H9 (cell line): Measurements from ENCODE around the gene CREB3L2. TPM values are rescaled to one million over a fixed set of nuclear protein-coding genes. Genes with fewer than 3 reads are reported as not detected.

Experiments
- DNase-seq: peaks from one replicate; pipeline ENCODE4 v3.0.0-alpha.2; 2017
- H2AFZ ChIP-seq: one replicate; pipeline ENCODE4 v1.6.1; 2013; ENCODE audit warnings: mild to moderate bottlenecking, low read length, control low read depth, moderate library complexity
- H2AK5ac ChIP-seq: 2 replicates; pipeline ENCODE4 v1.6.1; 2013; ENCODE audit warnings: low read length, control low read depth, mixed read lengths; ENCODE audit not compliant: insufficient read length
- H2BK120ac ChIP-seq: one replicate; pipeline ENCODE4 v1.6.1; 2013; ENCODE audit warnings: low read depth, mild to moderate bottlenecking, low read length, control low read depth, inconsistent platforms; ENCODE audit not compliant: poor library complexity, severe bottlenecking
- H2BK12ac ChIP-seq: 2 replicates; pipeline ENCODE4 v1.6.1; 2013; ENCODE audit warnings: low read length, control low read depth, mixed read lengths, low read depth; ENCODE audit not compliant: insufficient read length
- H2BK15ac ChIP-seq: 2 replicates; pipeline ENCODE4 v1.6.1; 2013; ENCODE audit warnings: low read depth, low read length, control low read depth
- H2BK20ac ChIP-seq: one replicate; pipeline ENCODE4 v1.6.1; 2013; ENCODE audit warnings: low read depth, mild to moderate bottlenecking, low read length, control low read depth, inconsistent platforms; ENCODE audit not compliant: poor library complexity, severe bottlenecking
- H2BK5ac ChIP-seq: 2 replicates; pipeline ENCODE4 v1.6.1; 2013; ENCODE audit warnings: low read length, control low read depth, mixed read lengths; ENCODE audit not compliant: insufficient read length
- H3K14ac ChIP-seq: 2 replicates; pipeline ENCODE4 v1.6.1; 2013; ENCODE audit warnings: low read length, control low read depth; ENCODE audit not compliant: insufficient read depth
- H3K18ac ChIP-seq: 2 replicates; pipeline ENCODE4 v1.6.1; 2013; ENCODE audit warnings: low read depth, mild to moderate bottlenecking, mixed read lengths, low read length, control low read depth; ENCODE audit not compliant: insufficient read length
- H3K23ac ChIP-seq: 2 replicates; pipeline ENCODE4 v1.6.1; 2013; ENCODE audit warnings: low read length, control low read depth, mixed read lengths, low read depth; ENCODE audit not compliant: insufficient read length
- H3K23me2 ChIP-seq: 2 replicates; pipeline ENCODE4 v1.6.1; 2013; ENCODE audit warnings: low read depth, mild to moderate bottlenecking, mixed read lengths, low read length, control low read depth; ENCODE audit not compliant: insufficient read length, poor library complexity, severe bottlenecking
- H3K27ac ChIP-seq: 2 replicates; pipeline ENCODE4 v1.5.1; 2013; ENCODE audit warnings: low read length, control low read depth, mixed read lengths, low read depth; ENCODE audit not compliant: insufficient read length
- H3K27me3 ChIP-seq: 2 replicates; pipeline ENCODE4 v1.6.1; 2013; ENCODE audit warnings: low read length, control low read depth, inconsistent platforms; ENCODE audit not compliant: insufficient read depth
- H3K4ac ChIP-seq: 2 replicates; pipeline ENCODE4 v1.6.1; 2013; ENCODE audit warnings: low read depth, mild to moderate bottlenecking, control low read depth, inconsistent platforms, low read length, moderate library complexity
- H3K4me1 ChIP-seq: 2 replicates; pipeline ENCODE4 v1.6.1; 2013; ENCODE audit warnings: low read length, control low read depth, inconsistent platforms; ENCODE audit not compliant: insufficient read depth
- H3K4me2 ChIP-seq: 2 replicates; pipeline ENCODE4 v1.6.1; 2013; ENCODE audit warnings: low read length, control low read depth, mixed read lengths; ENCODE audit not compliant: insufficient read length, insufficient read depth
- H3K56ac ChIP-seq: 2 replicates; pipeline ENCODE4 v1.6.1; 2013; ENCODE audit warnings: low read depth, mild to moderate bottlenecking, mixed read lengths, low read length, control low read depth; ENCODE audit not compliant: insufficient read length
- H3K79me1 ChIP-seq: 2 replicates; pipeline ENCODE4 v1.6.1; 2013; ENCODE audit warnings: low read depth, mild to moderate bottlenecking, moderate library complexity, low read length, control low read depth, inconsistent platforms; ENCODE audit not compliant: insufficient read depth, poor library complexity, severe bottlenecking
- H3K79me2 ChIP-seq: 2 replicates; pipeline ENCODE4 v1.6.1; 2013; ENCODE audit warnings: low read length, control low read depth, inconsistent platforms; ENCODE audit not compliant: insufficient read depth
- H3K9ac ChIP-seq: 2 replicates; pipeline ENCODE4 v1.6.1; 2013; ENCODE audit warnings: low read length, control low read depth, mixed read lengths; ENCODE audit not compliant: insufficient read length; ENCODE audit errors: extremely low read depth
- H3K9me3 ChIP-seq: one replicate; pipeline ENCODE4 v1.6.1; 2013; ENCODE audit warnings: low read depth, low read length, inconsistent platforms; ENCODE audit not compliant: control insufficient read depth
- H3T11ph ChIP-seq: one replicate; pipeline ENCODE4 v1.6.1; 2013; ENCODE audit warnings: mild to moderate bottlenecking, low read length, control low read depth, inconsistent platforms
- H4K20me1 ChIP-seq: one replicate; pipeline ENCODE4 v1.6.1; 2013; ENCODE audit not compliant: control insufficient read depth, insufficient read length, insufficient read depth
- H4K5ac ChIP-seq: 2 replicates; pipeline ENCODE4 v1.6.1; 2013; ENCODE audit warnings: low read depth, mild to moderate bottlenecking, mixed read lengths, low read length, control low read depth; ENCODE audit not compliant: insufficient read length
- H4K8ac ChIP-seq: replicated peaks from 2 replicates; pipeline ENCODE4 v1.6.1; 2013; ENCODE audit warnings: low read length, control low read depth, mixed read lengths, low read depth; ENCODE audit not compliant: insufficient read length
- H4K91ac ChIP-seq: 2 replicates; pipeline ENCODE4 v1.6.1; 2013; ENCODE audit warnings: low read depth, mild to moderate bottlenecking, moderate library complexity, mixed read lengths, low read length, control low read depth; ENCODE audit not compliant: insufficient read length
- H3K27ac Mint-ChIP-seq, 3 experiments: 2 replicates in 2 of 3; 3 replicates in 1 of 3; pipeline ENCODE4 v1.8.0; 2020 to 2021; ENCODE audit warnings: mixed read lengths in 3 of 3, mild to moderate bottlenecking in 1 of 3, moderate library complexity in 1 of 3
- H3K27me3 Mint-ChIP-seq: 2 replicates; pipeline ENCODE4 v1.8.0; 2021; ENCODE audit warnings: low read depth, mild to moderate bottlenecking, moderate library complexity, mixed read lengths
- H3K36me3 Mint-ChIP-seq, 3 experiments: 2 replicates in 2 of 3; 3 replicates in 1 of 3; pipeline ENCODE4 v1.8.0; 2020 to 2021; ENCODE audit warnings: low read depth in 3 of 3, mixed read lengths in 3 of 3; ENCODE audit not compliant: insufficient read depth in 1 of 3
- H3K4me1 Mint-ChIP-seq, 2 experiments: 2 replicates each; pipeline ENCODE4 v1.8.0; 2020; ENCODE audit warnings: mixed read lengths in 2 of 2
- H3K4me3 Mint-ChIP-seq, 2 experiments: 2 replicates in 1 of 2; 3 replicates in 1 of 2; pipeline ENCODE4 v1.8.0; 2020 to 2021; ENCODE audit warnings: mild to moderate bottlenecking in 2 of 2, mixed read lengths in 2 of 2, moderate library complexity in 1 of 2
- H3K9me3 Mint-ChIP-seq, 2 experiments: 2 replicates in 1 of 2; 3 replicates in 1 of 2; pipeline ENCODE4 v1.8.0; 2020; ENCODE audit warnings: mild to moderate bottlenecking in 2 of 2, mixed read lengths in 2 of 2, moderate library complexity in 1 of 2
- CTCF ChIP-seq: fragments of 200-600 bp; sonication (generic); conservative IDR thresholded peaks from 3 replicates; pipeline ENCODE4 v1.8.0; 2021; ENCODE audit warnings: antibody characterized with exemption, mild to moderate bottlenecking
- WGBS: extraction: QIAGEN DNeasy Blood & Tissue Kit; methylation state at CpG from one replicate; pipeline ENCODE4 v1.1.7; 2013; ENCODE audit warnings: missing lambda C conversion rate, low lambda C conversion rate, mixed read lengths; ENCODE audit not compliant: insufficient read length; ENCODE audit errors: extremely low coverage; 5-methylcytosine and 5-hydroxymethylcytosine counted together
- total RNA-seq: library from RNA; stranded (reverse); gene quantifications from 2 replicates; pipeline ENCODE4 v1.2.1, GENCODE V29; 2021

The CREB3L2 gene
- total RNA-seq, 1 experiment from 2014 or later: 60.7 TPM

GRCh38 chr7:137853053-137853452 is 148.8 kb downstream of the CREB3L2 start:
- no peak for TF ChIP-seq CTCF
- no peak overlapping the region for H2BK12ac ChIP-seq
- H3K4me1 ChIP-seq: no peaks in the 10 kb centered on the region
- H2AK5ac ChIP-seq: no peak overlapping the region
- no peaks in the 10 kb centered on the region for H3K23me2 ChIP-seq
- no peaks in the 10 kb centered on the region for H3K79me2 ChIP-seq
- no peak overlapping the region for H3K27ac ChIP-seq
- no peak overlapping the region for H3K4me2 ChIP-seq
- no peak overlapping the region for H3K27ac Mint-ChIP-seq
- H4K91ac ChIP-seq: no peak overlapping the region
- no peaks in the 10 kb centered on the region for H4K20me1 ChIP-seq
- H3K79me1 ChIP-seq: no peaks in the 10 kb centered on the region
- no peak overlapping the region for H4K8ac ChIP-seq
- no CpG with 5 or more reads among the region's 1 CpG for WGBS
- H3K27me3 Mint-ChIP-seq: peaks cover 23% of the 10 kb centered on the region
- no peak overlapping the region for H3K9ac ChIP-seq
- no peaks in the 10 kb centered on the region; a peak in 1 of 7 replicates for H3K36me3 Mint-ChIP-seq
- no peak overlapping the region for H2AFZ ChIP-seq
- no peak overlapping the region for H3K4ac ChIP-seq
- no peak overlapping the region for H2BK5ac ChIP-seq
- H3K14ac ChIP-seq: no peak overlapping the region
- H3K4me1 Mint-ChIP-seq: peaks cover 0 to under 1% of the 10 kb centered on the region in 2 experiments; a peak in 1 of 4 replicates
- no peaks in the 10 kb centered on the region for H3K9me3 Mint-ChIP-seq
- H3K18ac ChIP-seq: no peak overlapping the region
- no peak overlapping the region for H2BK15ac ChIP-seq
- peaks cover 8% of the 10 kb centered on the region for H3K27me3 ChIP-seq
- no peak overlapping the region for H4K5ac ChIP-seq
- no peak overlapping the region for H3K23ac ChIP-seq
- no peak overlapping the region for H3K4me3 Mint-ChIP-seq
- H3K9me3 ChIP-seq: no peaks in the 10 kb centered on the region
- H3T11ph ChIP-seq: no peak overlapping the region
- H3K56ac ChIP-seq: no peak overlapping the region
- H2BK20ac ChIP-seq: no peak overlapping the region
- DNase-seq: no peak
- H2BK120ac ChIP-seq: no peak overlapping the region
